Measurements from ENCODE around the gene MPZL2. TPM values are rescaled to one million over a fixed set of nuclear protein-coding genes. Genes with fewer than 3 reads are reported as not detected.

The MPZL2 gene
- total RNA-seq, 4 donors from 2014 or later: 21.0 to 32.4 (median 22.3) TPM

DNA sequence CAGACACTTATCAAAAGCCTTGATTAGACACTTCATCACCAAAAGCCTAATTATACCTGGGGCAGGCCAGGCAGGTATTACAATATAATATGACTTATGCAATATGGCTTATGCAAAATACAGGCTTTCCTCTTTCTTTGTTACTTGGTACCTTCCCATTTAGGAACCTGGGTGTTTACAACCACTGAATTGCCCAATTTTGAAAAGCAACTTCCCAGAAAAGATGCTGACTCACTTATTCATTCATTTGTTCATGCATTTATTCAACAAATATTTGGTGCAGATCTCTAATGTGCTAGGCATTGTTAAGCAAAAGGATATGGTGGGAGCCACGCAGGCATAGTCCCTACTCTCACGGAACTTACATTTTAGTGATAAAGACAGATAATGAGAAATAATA, 25.7 kb downstream of the MPZL2 start:
- peaks cover 0 to 19% (median 3%) of the 10 kb centered on the region in 4 donors for H3K4me1 ChIP-seq
- TF ChIP-seq, protein P1, sequence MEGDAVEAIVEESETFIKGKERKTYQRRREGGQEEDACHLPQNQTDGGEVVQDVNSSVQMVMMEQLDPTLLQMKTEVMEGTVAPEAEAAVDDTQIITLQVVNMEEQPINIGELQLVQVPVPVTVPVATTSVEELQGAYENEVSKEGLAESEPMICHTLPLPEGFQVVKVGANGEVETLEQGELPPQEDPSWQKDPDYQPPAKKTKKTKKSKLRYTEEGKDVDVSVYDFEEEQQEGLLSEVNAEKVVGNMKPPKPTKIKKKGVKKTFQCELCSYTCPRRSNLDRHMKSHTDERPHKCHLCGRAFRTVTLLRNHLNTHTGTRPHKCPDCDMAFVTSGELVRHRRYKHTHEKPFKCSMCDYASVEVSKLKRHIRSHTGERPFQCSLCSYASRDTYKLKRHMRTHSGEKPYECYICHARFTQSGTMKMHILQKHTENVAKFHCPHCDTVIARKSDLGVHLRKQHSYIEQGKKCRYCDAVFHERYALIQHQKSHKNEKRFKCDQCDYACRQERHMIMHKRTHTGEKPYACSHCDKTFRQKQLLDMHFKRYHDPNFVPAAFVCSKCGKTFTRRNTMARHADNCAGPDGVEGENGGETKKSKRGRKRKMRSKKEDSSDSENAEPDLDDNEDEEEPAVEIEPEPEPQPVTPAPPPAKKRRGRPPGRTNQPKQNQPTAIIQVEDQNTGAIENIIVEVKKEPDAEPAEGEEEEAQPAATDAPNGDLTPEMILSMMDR (IDR thresholded peaks at IDR 0.05): no peak
- no peak for TF ChIP-seq POLR2A (IDR thresholded peaks at IDR 0.05)
- H3K36me3 ChIP-seq: peaks cover 0 to 3% (median 0%) of the 10 kb centered on the region in 3 donors
- no peak overlapping the region for H3K4me3 ChIP-seq
- no peak for DNase-seq
- peak overlapping the region in 1 of 4 donors; percentile 14 for H3K27ac ChIP-seq
- H3K9me3 ChIP-seq: no peaks in the 10 kb centered on the region
- H3K27me3 ChIP-seq: no peaks in the 10 kb centered on the region

DNA sequence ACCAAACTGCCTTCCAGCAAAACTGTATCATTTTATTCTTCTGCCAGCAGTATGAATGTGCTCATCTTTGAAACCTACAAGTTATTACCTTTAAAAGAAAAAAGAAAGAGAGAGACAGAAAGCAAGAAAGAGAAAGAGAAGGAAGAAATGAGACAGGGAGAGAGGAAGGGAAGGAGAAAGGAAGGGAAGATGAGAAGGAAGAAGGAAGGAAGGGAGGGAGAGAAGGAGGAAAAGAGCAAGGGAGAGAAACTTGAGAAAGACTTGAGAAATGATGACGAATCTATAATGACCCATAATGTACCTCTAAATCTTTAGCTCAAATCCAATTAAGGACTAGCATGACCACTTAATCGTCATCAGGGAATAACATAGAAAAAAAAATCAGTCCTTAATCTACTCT, 27.9 kb downstream of the MPZL2 start:
- DNase-seq: no peak
- Histone ChIP-seq H3K9me3 (no peaks in the 10 kb centered on the region), H3K27me3 (no peaks in the 10 kb centered on the region), H3K27ac (no peak overlapping the region), H3K4me1 (peaks cover 0 to 8% (median 2%) of the 10 kb centered on the region in 4 donors), H3K4me3 (no peak overlapping the region), H3K36me3 (peaks cover 0 to 15% (median 0%) of the 10 kb centered on the region in 3 donors)
- TF ChIP-seq, protein P1 (IDR thresholded peaks at IDR 0.05): no peak
- TF ChIP-seq POLR2A (IDR thresholded peaks at IDR 0.05): no peak

DNA sequence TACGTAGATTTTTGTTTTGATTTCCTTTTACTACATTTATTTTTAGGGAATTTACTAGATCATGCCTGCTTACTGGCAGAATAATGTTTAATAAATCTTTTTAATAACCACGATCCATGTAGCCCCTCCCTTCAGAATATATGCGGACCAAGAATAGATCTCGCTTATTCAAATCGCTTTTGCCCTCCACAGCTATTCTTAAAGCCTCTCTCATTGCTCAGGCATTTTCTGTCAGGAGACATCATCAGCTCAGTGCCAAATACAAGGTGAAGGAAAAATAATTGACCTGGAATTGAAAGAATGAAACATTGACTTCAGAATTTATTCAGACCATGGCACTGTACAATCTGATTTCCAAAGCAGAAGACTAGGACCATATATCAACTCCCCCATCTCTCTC, 29.3 kb downstream of the MPZL2 start:
- no peak for DNase-seq
- TF ChIP-seq POLR2A (IDR thresholded peaks at IDR 0.05): no peak
- TF ChIP-seq, protein P1 (IDR thresholded peaks at IDR 0.05): no peak
- no peak overlapping the region for H3K27ac ChIP-seq

DNA sequence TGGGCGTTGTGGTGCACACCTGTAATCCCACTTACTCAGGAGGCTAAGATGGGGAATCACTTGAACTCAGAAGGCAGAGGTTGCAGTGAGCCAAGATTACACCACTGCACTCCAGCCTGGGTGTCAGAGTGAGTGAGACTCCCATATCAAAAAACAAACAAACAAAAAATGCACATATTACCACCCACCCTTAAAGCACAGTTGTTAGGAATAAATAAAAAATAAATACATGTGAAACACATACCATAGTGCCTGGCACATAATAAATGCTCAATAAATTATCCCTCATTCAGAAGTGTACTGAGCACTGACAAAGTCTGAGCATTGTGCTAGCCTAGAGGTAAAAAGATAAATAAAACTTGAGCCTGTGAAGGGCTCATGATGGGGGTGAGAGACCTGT, 30.2 kb downstream of the MPZL2 start:
- DNase-seq: no peak
- Histone ChIP-seq H3K27me3 (no peaks in the 10 kb centered on the region), H3K36me3 (peaks cover 0 to 15% (median 0%) of the 10 kb centered on the region in 3 donors), H3K4me1 (peaks cover 0 to 7% (median 0%) of the 10 kb centered on the region in 4 donors), H3K4me3 (no peak overlapping the region), H3K27ac (no peak overlapping the region), H3K9me3 (no peaks in the 10 kb centered on the region)
- no peak for TF ChIP-seq POLR2A (IDR thresholded peaks at IDR 0.05)
- TF ChIP-seq, protein P1 (IDR thresholded peaks at IDR 0.05): no peak

More for the DNA sequence above, 29.3 kb downstream of the MPZL2 start:
- H3K4me1 ChIP-seq: peaks cover 0 to 4% (median 0%) of the 10 kb centered on the region in 4 donors
- H3K36me3 ChIP-seq: peaks cover 0 to 15% (median 0%) of the 10 kb centered on the region in 3 donors
- no peaks in the 10 kb centered on the region for H3K9me3 ChIP-seq
- H3K4me3 ChIP-seq: no peak overlapping the region
- no peaks in the 10 kb centered on the region for H3K27me3 ChIP-seq

DNA sequence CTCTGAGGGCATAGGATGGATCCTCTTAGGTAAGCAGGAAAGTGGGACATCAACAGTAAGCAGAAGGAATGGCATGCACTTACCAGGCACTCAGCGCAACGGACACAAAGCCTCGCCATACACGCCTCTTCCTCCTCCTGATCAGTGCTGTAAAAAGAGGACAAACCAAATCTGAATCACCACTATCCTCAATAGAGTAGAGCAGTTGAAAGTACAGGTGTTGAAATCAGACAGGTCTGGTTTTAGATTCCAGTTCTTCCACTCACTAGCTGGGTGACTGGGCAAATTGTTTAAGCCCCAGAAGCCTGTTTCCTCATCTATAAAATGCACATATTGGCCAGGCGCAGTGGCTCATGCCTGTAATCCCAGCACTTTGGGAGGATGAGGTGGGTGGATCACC, 30.7 kb downstream of the MPZL2 start:
- Histone ChIP-seq H3K9me3 (no peaks in the 10 kb centered on the region), H3K27ac (no peak overlapping the region), H3K36me3 (peaks cover 0 to 15% (median 0%) of the 10 kb centered on the region in 3 donors), H3K4me1 (peaks cover 0 to 7% (median 0%) of the 10 kb centered on the region in 4 donors), H3K4me3 (no peak overlapping the region), H3K27me3 (no peaks in the 10 kb centered on the region)
- DNase-seq: no peak
- TF ChIP-seq POLR2A (IDR thresholded peaks at IDR 0.05): no peak
- TF ChIP-seq, protein P1 (IDR thresholded peaks at IDR 0.05): no peak

DNA sequence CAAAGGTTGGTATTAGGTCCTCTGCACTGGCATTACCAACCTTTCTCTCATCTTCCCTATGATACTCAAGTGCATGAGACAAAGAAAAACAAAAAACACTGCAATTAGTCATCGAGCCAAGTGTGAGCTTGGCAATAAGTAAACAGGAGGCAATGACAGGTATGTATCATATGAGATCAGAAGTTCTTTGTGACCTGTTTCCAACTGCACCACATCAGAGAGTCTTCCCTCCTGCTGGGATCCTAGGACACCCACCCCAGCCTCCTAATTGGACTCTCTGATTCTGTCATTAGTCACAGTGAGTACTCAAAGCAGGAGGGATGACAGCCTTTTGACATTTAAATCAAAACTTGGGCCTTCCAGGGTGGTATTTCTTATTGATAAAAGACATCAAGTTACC, 31.4 kb downstream of the MPZL2 start:
- Histone ChIP-seq H3K9me3 (no peaks in the 10 kb centered on the region), H3K4me1 (peaks cover 0 to 7% (median 0%) of the 10 kb centered on the region in 4 donors), H3K27ac (no peak overlapping the region), H3K4me3 (no peak overlapping the region), H3K36me3 (peaks cover 0 to 15% (median 0%) of the 10 kb centered on the region in 3 donors), H3K27me3 (no peaks in the 10 kb centered on the region)
- TF ChIP-seq, protein P1 (IDR thresholded peaks at IDR 0.05): no peak
- no peak for TF ChIP-seq POLR2A (IDR thresholded peaks at IDR 0.05)
- DNase-seq: no peak
